Measurements from ENCODE around the gene NELL2.

- TF ChIP-seq POLR2AphosphoS5 (IDR thresholded peaks at IDR 0.05; ENCODE audit: low read depth) (no peak), REST (IDR thresholded peaks at IDR 0.05; ENCODE audit: insufficient replicate concordance, low read depth) (no peak), CTCF (IDR thresholded peaks at IDR 0.05; ENCODE audit: insufficient read depth, low read length) (no peak), GABPA (IDR thresholded peaks at IDR 0.05; ENCODE audit: low read depth) (no peak)
These were observed 28.2 kb upstream of the NELL2 start for GRCh38 chr12:44904321-44904720.
